ENCODE data around the gene HOXC12.

DNA sequence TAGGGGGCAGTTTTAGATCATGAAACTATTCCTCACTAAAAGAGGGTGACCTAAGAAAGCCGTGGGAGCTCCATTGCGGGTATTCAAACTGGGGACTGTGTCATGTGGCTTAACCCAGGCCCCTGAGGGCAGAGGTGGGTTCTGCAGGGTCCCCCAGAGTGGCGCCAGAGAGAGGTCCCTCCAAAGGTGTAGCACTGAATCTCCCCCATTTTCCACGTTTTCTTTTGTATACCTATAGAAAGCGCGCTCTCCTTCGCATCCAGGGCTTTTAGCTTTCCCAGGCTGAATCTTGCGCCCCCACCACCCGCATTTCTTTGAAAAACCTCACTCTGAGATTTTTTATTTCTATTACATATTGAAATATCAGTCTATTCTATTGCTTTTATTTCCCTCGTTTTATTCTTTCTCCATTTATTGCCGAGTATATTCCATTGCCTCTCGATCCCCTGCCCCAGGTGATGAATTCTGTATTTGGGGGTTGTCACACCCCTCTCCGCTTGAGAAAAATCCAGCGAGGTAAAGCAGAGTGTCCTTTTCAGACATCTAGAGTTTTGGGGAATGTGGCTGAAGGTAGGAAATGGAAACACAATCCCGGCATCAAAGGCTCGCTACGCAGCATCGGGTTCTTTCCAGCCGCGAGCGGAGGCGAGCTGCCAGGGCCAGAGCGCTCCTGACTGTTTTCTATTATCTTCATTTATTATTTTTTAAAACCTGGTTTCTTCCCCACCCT, 16.9 kb upstream of the HOXC12 start:
- TF ChIP-seq, protein P1, sequence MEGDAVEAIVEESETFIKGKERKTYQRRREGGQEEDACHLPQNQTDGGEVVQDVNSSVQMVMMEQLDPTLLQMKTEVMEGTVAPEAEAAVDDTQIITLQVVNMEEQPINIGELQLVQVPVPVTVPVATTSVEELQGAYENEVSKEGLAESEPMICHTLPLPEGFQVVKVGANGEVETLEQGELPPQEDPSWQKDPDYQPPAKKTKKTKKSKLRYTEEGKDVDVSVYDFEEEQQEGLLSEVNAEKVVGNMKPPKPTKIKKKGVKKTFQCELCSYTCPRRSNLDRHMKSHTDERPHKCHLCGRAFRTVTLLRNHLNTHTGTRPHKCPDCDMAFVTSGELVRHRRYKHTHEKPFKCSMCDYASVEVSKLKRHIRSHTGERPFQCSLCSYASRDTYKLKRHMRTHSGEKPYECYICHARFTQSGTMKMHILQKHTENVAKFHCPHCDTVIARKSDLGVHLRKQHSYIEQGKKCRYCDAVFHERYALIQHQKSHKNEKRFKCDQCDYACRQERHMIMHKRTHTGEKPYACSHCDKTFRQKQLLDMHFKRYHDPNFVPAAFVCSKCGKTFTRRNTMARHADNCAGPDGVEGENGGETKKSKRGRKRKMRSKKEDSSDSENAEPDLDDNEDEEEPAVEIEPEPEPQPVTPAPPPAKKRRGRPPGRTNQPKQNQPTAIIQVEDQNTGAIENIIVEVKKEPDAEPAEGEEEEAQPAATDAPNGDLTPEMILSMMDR (IDR thresholded peaks at IDR 0.05): no peak
- no peak for TF ChIP-seq EZH2 (IDR thresholded peaks at IDR 0.05; ENCODE audit: borderline replicate concordance, insufficient read depth, low read depth, low read length, poor library complexity, severe bottlenecking)
